ENCODE results near the gene CACNA1I. TPM values are rescaled to one million over a fixed set of nuclear protein-coding genes. Genes with fewer than 3 reads are reported as not detected.

CACNA1I gene
- polyA plus RNA-seq, 1 experiment, result not detected

- no peak for DNase-seq (ENCODE audit: low read depth, low spot score)
- ChIA-PET CTCF (no interaction called here), POLR2A (interaction anchor here (0.6 kb wide), 1 partner anchor 739 kb away, joined by 5 read pairs; no protein-coding TSS in a partner anchor)
- no peak overlapping the region for H3K4me3 ChIP-seq (ENCODE audit: low read depth, low read length)
- TF ChIP-seq, protein P1, sequence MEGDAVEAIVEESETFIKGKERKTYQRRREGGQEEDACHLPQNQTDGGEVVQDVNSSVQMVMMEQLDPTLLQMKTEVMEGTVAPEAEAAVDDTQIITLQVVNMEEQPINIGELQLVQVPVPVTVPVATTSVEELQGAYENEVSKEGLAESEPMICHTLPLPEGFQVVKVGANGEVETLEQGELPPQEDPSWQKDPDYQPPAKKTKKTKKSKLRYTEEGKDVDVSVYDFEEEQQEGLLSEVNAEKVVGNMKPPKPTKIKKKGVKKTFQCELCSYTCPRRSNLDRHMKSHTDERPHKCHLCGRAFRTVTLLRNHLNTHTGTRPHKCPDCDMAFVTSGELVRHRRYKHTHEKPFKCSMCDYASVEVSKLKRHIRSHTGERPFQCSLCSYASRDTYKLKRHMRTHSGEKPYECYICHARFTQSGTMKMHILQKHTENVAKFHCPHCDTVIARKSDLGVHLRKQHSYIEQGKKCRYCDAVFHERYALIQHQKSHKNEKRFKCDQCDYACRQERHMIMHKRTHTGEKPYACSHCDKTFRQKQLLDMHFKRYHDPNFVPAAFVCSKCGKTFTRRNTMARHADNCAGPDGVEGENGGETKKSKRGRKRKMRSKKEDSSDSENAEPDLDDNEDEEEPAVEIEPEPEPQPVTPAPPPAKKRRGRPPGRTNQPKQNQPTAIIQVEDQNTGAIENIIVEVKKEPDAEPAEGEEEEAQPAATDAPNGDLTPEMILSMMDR (IDR thresholded peaks at IDR 0.05; ENCODE audit: low read depth, low read length), result no peak
- H3K9me3 ChIP-seq (ENCODE audit: control insufficient read depth, insufficient read depth, low read length), result peaks cover 16% of the 10 kb centered on the region
- no peak overlapping the region for H3K27ac ChIP-seq (ENCODE audit: low read depth, low read length)
- peaks cover 45% of the 10 kb centered on the region for H3K27me3 ChIP-seq (ENCODE audit: control insufficient read depth, insufficient read depth, low read length)
Observed at GRCh38 chr22:39652990-39653786, 82.6 kb downstream of the CACNA1I start.

- no peak overlapping the region for H3K27ac ChIP-seq (ENCODE audit: low read depth, low read length)
- CTCF ChIA-PET, result no interaction called here
- H3K4me3 ChIP-seq (ENCODE audit: low read depth, low read length), result no peak overlapping the region
- TF ChIP-seq, protein P1 (IDR thresholded peaks at IDR 0.05; ENCODE audit: low read depth, low read length), result no peak
- H3K9me3 ChIP-seq (ENCODE audit: control insufficient read depth, insufficient read depth, low read length), result peaks cover 16% of the 10 kb centered on the region
- no peak for DNase-seq (ENCODE audit: low read depth, low spot score)
- H3K27me3 ChIP-seq (ENCODE audit: control insufficient read depth, insufficient read depth, low read length), result peaks cover 43% of the 10 kb centered on the region
- POLR2A ChIA-PET, result no interaction called here
Observed at GRCh38 chr22:39653787-39654077, 83.2 kb downstream of the CACNA1I start.

- H3K27me3 ChIP-seq (ENCODE audit: control insufficient read depth, insufficient read depth, low read length), result peaks cover 44% of the 10 kb centered on the region
- POLR2A ChIA-PET, result interaction anchor here (1.0 kb wide), 1 partner anchor 22 kb away, joined by 3 read pairs; no protein-coding TSS in a partner anchor
Observed at GRCh38 chr22:39654131-39654926, 83.8 kb downstream of the CACNA1I start.

GRCh38 chr22:39655004-39655579, 84.5 kb downstream of the CACNA1I start:
- CTCF ChIA-PET, result no interaction called here
- POLR2A ChIA-PET, result interaction anchor here (1.0 kb wide), 1 partner anchor 22 kb away, joined by 3 read pairs; no protein-coding TSS in a partner anchor
- no peak for DNase-seq (ENCODE audit: low read depth, low spot score)
- Histone ChIP-seq H3K27ac (ENCODE audit: low read depth, low read length) (no peak overlapping the region), H3K9me3 (ENCODE audit: control insufficient read depth, insufficient read depth, low read length) (peaks cover 16% of the 10 kb centered on the region), H3K4me3 (ENCODE audit: low read depth, low read length) (no peak overlapping the region), H3K27me3 (ENCODE audit: control insufficient read depth, insufficient read depth, low read length) (peaks cover 50% of the 10 kb centered on the region)
- TF ChIP-seq, protein P1 (IDR thresholded peaks at IDR 0.05; ENCODE audit: low read depth, low read length), result peak; percentile 17; the same call in 1 of the 2 replicates

More at GRCh38 chr22:39654131-39654926, 83.8 kb downstream of the CACNA1I start:
- Histone ChIP-seq H3K27ac (ENCODE audit: low read depth, low read length) (no peak overlapping the region), H3K4me3 (ENCODE audit: low read depth, low read length) (no peak overlapping the region), H3K9me3 (ENCODE audit: control insufficient read depth, insufficient read depth, low read length) (peaks cover 16% of the 10 kb centered on the region)
- DNase-seq (ENCODE audit: low read depth, low spot score), result no peak
- TF ChIP-seq, protein P1 (IDR thresholded peaks at IDR 0.05; ENCODE audit: low read depth, low read length), result no peak
- CTCF ChIA-PET, result no interaction called here

Data from AG04450 (cell line).